ENCODE results near the gene MLNR.

The MLNR gene

DNA sequence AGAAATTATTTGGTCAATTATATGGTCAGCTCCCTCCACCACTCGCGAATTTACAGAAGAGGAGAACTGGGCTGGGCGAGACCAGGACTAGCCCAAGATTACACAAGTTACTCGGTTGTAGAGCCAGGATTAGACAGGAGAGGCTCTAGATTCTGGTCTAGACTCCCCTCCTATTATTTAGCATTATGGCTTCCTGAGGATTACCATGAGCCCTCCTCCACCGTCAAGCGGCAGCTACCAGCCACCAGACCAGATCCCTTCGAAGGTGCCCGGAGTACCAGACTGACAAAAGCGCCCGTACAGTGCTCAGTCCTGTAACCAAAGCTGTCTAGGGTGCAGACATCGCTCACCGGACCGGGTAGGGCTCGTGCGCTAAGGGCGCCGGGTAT, 497 bp upstream of the MLNR start:
- H3K36me3 ChIP-seq (ENCODE audit: control insufficient read depth, insufficient read depth, low read length), result no peaks in the 10 kb centered on the region
- H3K27me3 ChIP-seq (replicated peaks; ENCODE audit: control insufficient read depth, insufficient read depth, low read length), result no peaks in the 10 kb centered on the region; the same call in none of the 2 replicates
- TF ChIP-seq CTCF (IDR thresholded peaks at IDR 0.05; ENCODE audit: insufficient read depth, low read length, poor library complexity, severe bottlenecking), result no peak
- H3K4me3 ChIP-seq (replicated peaks; ENCODE audit: low read depth, low read length), result no peak overlapping the region; the same call in 1 of the 2 replicates
- DNase-seq (ENCODE audit: extremely low read depth, insufficient read length), result no peak

DNA sequence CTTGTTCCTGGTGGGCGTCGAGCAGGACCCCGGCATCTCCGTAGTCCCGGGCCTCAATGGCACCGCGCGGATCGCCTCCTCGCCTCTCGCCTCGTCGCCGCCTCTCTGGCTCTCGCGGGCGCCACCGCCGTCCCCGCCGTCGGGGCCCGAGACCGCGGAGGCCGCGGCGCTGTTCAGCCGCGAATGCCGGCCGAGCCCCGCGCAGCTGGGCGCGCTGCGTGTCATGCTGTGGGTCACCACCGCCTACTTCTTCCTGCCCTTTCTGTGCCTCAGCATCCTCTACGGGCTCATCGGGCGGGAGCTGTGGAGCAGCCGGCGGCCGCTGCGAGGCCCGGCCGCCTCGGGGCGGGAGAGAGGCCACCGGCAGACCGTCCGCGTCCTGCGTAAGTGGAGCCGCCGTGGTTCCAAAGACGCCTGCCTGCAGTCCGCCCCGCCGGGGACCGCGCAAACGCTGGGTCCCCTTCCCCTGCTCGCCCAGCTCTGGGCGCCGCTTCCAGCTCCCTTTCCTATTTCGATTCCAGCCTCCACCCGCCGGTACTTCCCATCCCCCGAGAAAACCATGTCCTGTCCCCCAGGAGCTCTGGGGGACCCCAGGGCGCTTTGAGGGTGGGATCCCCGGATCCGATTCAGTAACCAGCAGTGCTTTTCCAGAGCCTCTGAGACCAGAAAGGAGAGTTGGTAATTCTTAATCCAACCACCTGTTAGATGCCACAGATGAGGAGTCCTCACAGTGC, 885 bp downstream of the MLNR start:
- Histone ChIP-seq H3K27me3 (replicated peaks; ENCODE audit: control insufficient read depth, insufficient read depth, low read length) (no peaks in the 10 kb centered on the region; the same call in none of the 2 replicates), H3K4me3 (replicated peaks; ENCODE audit: low read depth, low read length) (peak overlapping the region; percentile 15), H3K36me3 (ENCODE audit: control insufficient read depth, insufficient read depth, low read length) (no peaks in the 10 kb centered on the region)
- DNase-seq (ENCODE audit: extremely low read depth, insufficient read length), result no peak
- TF ChIP-seq CTCF (IDR thresholded peaks at IDR 0.05; ENCODE audit: insufficient read depth, low read length, poor library complexity, severe bottlenecking), result no peak

- TF ChIP-seq CTCF (IDR thresholded peaks at IDR 0.05; ENCODE audit: insufficient read depth, low read length, poor library complexity, severe bottlenecking), result no peak
- no peaks in the 10 kb centered on the region; the same call in none of the 2 replicates for H3K27me3 ChIP-seq (replicated peaks; ENCODE audit: control insufficient read depth, insufficient read depth, low read length)
- H3K4me3 ChIP-seq (replicated peaks; ENCODE audit: low read depth, low read length), result no peak overlapping the region
- DNase-seq (ENCODE audit: extremely low read depth, insufficient read length), result no peak
- H3K36me3 ChIP-seq (ENCODE audit: control insufficient read depth, insufficient read depth, low read length), result no peaks in the 10 kb centered on the region
These were observed 1.4 kb downstream of the MLNR start for GRCh38 chr13:49221590-49221965.

GRCh38 chr13:49225223-49226042, 5.3 kb downstream of the MLNR start:
- no peaks in the 10 kb centered on the region; the same call in none of the 2 replicates for H3K27me3 ChIP-seq (replicated peaks; ENCODE audit: control insufficient read depth, insufficient read depth, low read length)
- TF ChIP-seq CTCF (IDR thresholded peaks at IDR 0.05; ENCODE audit: insufficient read depth, low read length, poor library complexity, severe bottlenecking), result no peak
- no peaks in the 10 kb centered on the region for H3K36me3 ChIP-seq (ENCODE audit: control insufficient read depth, insufficient read depth, low read length)
- no peak overlapping the region for H3K4me3 ChIP-seq (replicated peaks; ENCODE audit: low read depth, low read length)
- no peak for DNase-seq (ENCODE audit: extremely low read depth, insufficient read length)

DNA sequence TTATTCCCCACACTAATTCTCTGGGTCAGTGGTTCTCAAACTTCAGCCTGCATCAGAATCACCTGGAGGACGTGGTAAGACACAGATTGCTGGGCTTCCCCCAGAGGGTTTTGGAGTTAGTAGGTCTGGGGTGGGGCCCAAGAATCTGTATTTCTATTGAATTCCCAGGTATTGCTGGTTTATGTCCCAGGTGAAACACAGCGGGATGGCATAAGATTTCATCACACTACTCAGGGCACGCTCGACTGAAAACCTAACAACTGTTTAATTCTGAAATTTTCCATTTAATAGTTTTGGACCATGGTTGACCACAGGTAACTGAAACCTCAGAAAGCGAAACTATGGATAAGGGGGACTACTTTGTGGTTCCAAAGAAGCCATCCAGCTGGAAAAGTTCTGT, 6.5 kb downstream of the MLNR start:
- no peak for DNase-seq (ENCODE audit: extremely low read depth, insufficient read length)
- no peak overlapping the region for H3K4me3 ChIP-seq (replicated peaks; ENCODE audit: low read depth, low read length)
- TF ChIP-seq CTCF (IDR thresholded peaks at IDR 0.05; ENCODE audit: insufficient read depth, low read length, poor library complexity, severe bottlenecking), result no peak

More for the DNA sequence above, 6.5 kb downstream of the MLNR start:
- no peaks in the 10 kb centered on the region; the same call in 1 of the 2 replicates for H3K27me3 ChIP-seq (replicated peaks; ENCODE audit: control insufficient read depth, insufficient read depth, low read length)
- H3K36me3 ChIP-seq (ENCODE audit: control insufficient read depth, insufficient read depth, low read length), result no peaks in the 10 kb centered on the region

Measured in GM06990 (cell line).